GM19043 (cell line): ENCODE results near the gene RAMACL.
A peak's percentile ranks its signal among the peaks of the same experiment; 100 is the strongest.
"Not testable (repeated sequence)": the region's sequence is repeated elsewhere in the genome, so short reads cannot be mapped to it uniquely, and the experiment has no call there.

Source experiments
- ATAC-seq: cut with Tn5 transposase; IDR thresholded peaks from one replicate; pipeline ENCODE4 v1.9.1; 2021; ENCODE audit warnings: low read depth; ENCODE audit not compliant: unreplicated experiment

Gene RAMACL

GRCh38 chr6:166598441-166599138 lies 12.1 kb upstream of the RAMACL start:
- no peak for ATAC-seq

- ATAC-seq = no peak
Observed at GRCh38 chr6:166597711-166598440, 11.4 kb upstream of the RAMACL start.

GRCh38 chr6:166596776-166597507 lies 10.5 kb upstream of the RAMACL start:
- ATAC-seq = no peak

- ATAC-seq = no peak
Observed at GRCh38 chr6:166595949-166596348, 9.5 kb upstream of the RAMACL start.

GRCh38 chr6:166595061-166595780 lies 8.7 kb upstream of the RAMACL start:
- ATAC-seq = no peak

GRCh38 chr6:166592821-166593220 lies 6.3 kb upstream of the RAMACL start:
- ATAC-seq = no peak

- ATAC-seq = no peak
Observed at GRCh38 chr6:166591961-166592520, 5.6 kb upstream of the RAMACL start.

- no peak for ATAC-seq
Observed at GRCh38 chr6:166591026-166591425, 4.5 kb upstream of the RAMACL start.

GRCh38 chr6:166589786-166590574 lies 3.5 kb upstream of the RAMACL start:
- ATAC-seq = no peak

- ATAC-seq = no peak
Observed at GRCh38 chr6:166589337-166589731, 2.9 kb upstream of the RAMACL start.

GRCh38 chr6:166588691-166589336 lies 2.3 kb upstream of the RAMACL start:
- peak; percentile 19 for ATAC-seq

- peak; percentile 82 for ATAC-seq
Observed at GRCh38 chr6:166587631-166588413, 1.3 kb upstream of the RAMACL start.

- no peak for ATAC-seq
Observed at GRCh38 chr6:166584853-166585429, 1.5 kb downstream of the RAMACL start.

GRCh38 chr6:166584155-166584554 lies 2.3 kb downstream of the RAMACL start:
- no peak for ATAC-seq

- no peak for ATAC-seq
Observed at GRCh38 chr6:166583230-166583965, 3.1 kb downstream of the RAMACL start.

GRCh38 chr6:166582258-166582657 lies 4.2 kb downstream of the RAMACL start:
- no peak for ATAC-seq

GRCh38 chr6:166581801-166582200 lies 4.7 kb downstream of the RAMACL start:
- ATAC-seq = not testable (repeated sequence)
